Liver (tissue), 9 donors: ENCODE data around the gene KIF21B. TPM values are rescaled to one million over a fixed set of nuclear protein-coding genes. Genes with fewer than 3 reads are reported as not detected.

ENCODE experiments used
- DNase-seq: peaks from one replicate; pipeline ENCODE4 v3.0.0-alpha.2; 2017; ENCODE audit warnings: low spot score
- H3K27ac ChIP-seq, 2 donors: one replicate each; pipeline ENCODE4 v1.7.0; 2013; ENCODE audit warnings: inconsistent platforms in 2 of 2, low read length in 2 of 2, control low read depth in 1 of 2, low read depth in 1 of 2, mild to moderate bottlenecking in 1 of 2
- H3K27me3 ChIP-seq, 4 donors: one replicate each; pipeline versions ENCODE4 v1.6.1 to v1.7.0; 2013; ENCODE audit warnings: low read length in 3 of 4, inconsistent platforms in 1 of 4, mild to moderate bottlenecking in 1 of 4, moderate library complexity in 1 of 4; ENCODE audit not compliant: control insufficient read depth in 4 of 4, insufficient read depth in 4 of 4
- H3K36me3 ChIP-seq, 4 donors: one replicate each; pipeline versions ENCODE4 v1.6.1 to v1.7.0; 2013; ENCODE audit warnings: low read length in 3 of 4, mild to moderate bottlenecking in 3 of 4, low read depth in 1 of 4, moderate library complexity in 1 of 4; ENCODE audit not compliant: control insufficient read depth in 4 of 4, insufficient read depth in 3 of 4
- H3K4me1 ChIP-seq, 4 donors: one replicate each; pipeline versions ENCODE4 v1.6.1 to v1.7.0; 2013; ENCODE audit warnings: low read length in 3 of 4, mild to moderate bottlenecking in 3 of 4, moderate library complexity in 1 of 4; ENCODE audit not compliant: control insufficient read depth in 4 of 4, insufficient read depth in 4 of 4
- H3K4me3 ChIP-seq, 3 donors: one replicate each; pipeline versions ENCODE4 v1.6.1 to v1.7.0; 2013; ENCODE audit warnings: low read length in 3 of 3, control low read depth in 1 of 3, low read depth in 1 of 3, mild to moderate bottlenecking in 1 of 3
- H3K9ac ChIP-seq, 2 donors: one replicate each; pipeline ENCODE4 v1.7.0; 2013; ENCODE audit warnings: low read length in 2 of 2, mild to moderate bottlenecking in 2 of 2, moderate library complexity in 2 of 2, control low read depth in 1 of 2, low read depth in 1 of 2
- H3K9me3 ChIP-seq, 4 donors: one replicate each; pipeline versions ENCODE4 v1.6.1 to v1.7.0; 2013; ENCODE audit warnings: low read length in 3 of 4; ENCODE audit not compliant: control insufficient read depth in 4 of 4
- EGR1 ChIP-seq, 2 donors: IDR thresholded peaks; 2 replicates each; pipeline ENCODE4 v1.6.1; 2016 to 2018; ENCODE audit warnings: antibody characterized with exemption in 2 of 2, low read depth in 2 of 2
- FOXA1 ChIP-seq: IDR thresholded peaks from 2 replicates; pipeline ENCODE4 v1.6.1; 2016; ENCODE audit warnings: antibody characterized with exemption
- FOXA2 ChIP-seq: IDR thresholded peaks from 2 replicates; pipeline ENCODE4 v1.6.1; 2016; ENCODE audit warnings: antibody characterized with exemption
- GABPA ChIP-seq, 2 donors: IDR thresholded peaks in 1 of 2; conservative IDR thresholded peaks in 1 of 2; 2 replicates each; pipeline ENCODE4 v1.6.1; 2016; ENCODE audit warnings: antibody characterized with exemption in 2 of 2, mild to moderate bottlenecking in 1 of 2, moderate library complexity in 1 of 2
- HNF4A ChIP-seq, 2 donors: conservative IDR thresholded peaks; 2 replicates each; pipeline ENCODE4 v1.6.1; 2016; ENCODE audit warnings: antibody characterized with exemption in 2 of 2, mild to moderate bottlenecking in 2 of 2
- JUND ChIP-seq, 2 donors: IDR thresholded peaks; 2 replicates each; pipeline ENCODE4 v1.6.1; 2016; ENCODE audit warnings: antibody characterized with exemption in 2 of 2
- REST ChIP-seq: IDR thresholded peaks from 2 replicates; pipeline ENCODE4 v1.6.1; 2016; ENCODE audit warnings: antibody characterized with exemption, mild to moderate bottlenecking
- RXRA ChIP-seq, 2 donors: IDR thresholded peaks; 2 replicates each; pipeline ENCODE4 v1.6.1; 2017 to 2018; ENCODE audit warnings: antibody characterized with exemption in 2 of 2, mild to moderate bottlenecking in 1 of 2
- TAF1 ChIP-seq: conservative IDR thresholded peaks from 2 replicates; pipeline ENCODE4 v1.6.1; 2016; ENCODE audit warnings: antibody characterized with exemption, mild to moderate bottlenecking
- YY1 ChIP-seq: IDR thresholded peaks from 2 replicates; pipeline ENCODE4 v1.6.1; 2016; ENCODE audit warnings: antibody characterized with exemption, mild to moderate bottlenecking
- WGBS: extraction: QIAGEN DNeasy Blood & Tissue Kit; methylation state at CpG from one replicate; pipeline ENCODE4 v1.1.7; 2013; 5-methylcytosine and 5-hydroxymethylcytosine counted together
- polyA plus RNA-seq, 2 donors: library from polyadenylated mRNA; stranded (reverse) in 1 of 2; unstranded in 1 of 2; fragments of 200-250 nt in 1 of 2; fragments of >200 nt in 1 of 2; fragmentation: Nextera tagmentation in 1 of 2; extraction: Ambion mirVana in 1 of 2; gene quantifications; one replicate each; pipeline versions ENCODE4 v1.2.1 to v1.2.3, GENCODE V29; 2013 to 2015
- total RNA-seq, 2 donors: library from RNA; depleted of rRNA; stranded (reverse); fragments of >200 nt; gene quantifications; one replicate each; pipeline ENCODE4 v1.2.3, GENCODE V29; 2014
- TF ChIP-seq, protein P1 (sequence below): IDR thresholded peaks from 2 replicates; pipeline ENCODE4 v1.6.1; 2016; ENCODE audit warnings: antibody characterized with exemption
- TF ChIP-seq, protein P2 (sequence below): fragments of 150-350 bp; IDR thresholded peaks from 2 replicates; pipeline ENCODE4 v1.5.1; 2017; ENCODE audit warnings: improper control_type of control experiment, low read depth, low read length; ENCODE audit not compliant: missing input control
- donor health status: healthy.
- donor health status: healthy.
- donor health status: healthy.
- donor health status: healthy.
- donor health status: healthy.

Gene KIF21B
- total and polyA plus RNA-seq, 4 donors = 0.42 to 1.9 (median 1.0) TPM

DNA sequence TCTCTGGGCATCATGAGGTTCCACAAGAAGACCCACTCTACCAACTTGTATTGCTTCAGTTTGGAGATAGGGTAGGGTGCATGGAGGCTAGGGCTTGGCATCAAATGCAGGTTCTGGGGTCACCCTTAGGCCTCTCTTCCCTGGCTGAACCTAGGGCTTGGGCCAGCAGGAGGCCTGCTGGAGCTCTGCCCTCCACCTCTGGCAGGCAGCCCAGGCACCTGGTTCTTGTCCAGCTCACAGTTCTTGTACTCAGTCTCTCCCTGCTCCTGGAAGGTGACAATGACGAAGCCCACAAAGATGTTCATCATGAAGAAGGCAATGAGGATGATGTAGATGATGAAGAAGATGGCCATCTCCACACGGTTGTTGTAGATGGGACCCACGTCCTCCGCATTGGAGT is 37.5 kb upstream of the KIF21B start (continued):
- no peak for TF ChIP-seq REST

- Histone ChIP-seq H3K36me3 (no peaks in the 10 kb centered on the region), H3K4me1 (peaks cover 1 to 8% (median 4%) of the 10 kb centered on the region in 4 donors), H3K27ac (no peak overlapping the region), H3K27me3 (no peaks in the 10 kb centered on the region), H3K4me3 (no peak overlapping the region), H3K9me3 (no peaks in the 10 kb centered on the region), H3K9ac (no peak overlapping the region)
- 91% methylated on average over 4 of the region's 4 CpGs for whole genome bisulfite sequencing
- TF ChIP-seq, protein P1, sequence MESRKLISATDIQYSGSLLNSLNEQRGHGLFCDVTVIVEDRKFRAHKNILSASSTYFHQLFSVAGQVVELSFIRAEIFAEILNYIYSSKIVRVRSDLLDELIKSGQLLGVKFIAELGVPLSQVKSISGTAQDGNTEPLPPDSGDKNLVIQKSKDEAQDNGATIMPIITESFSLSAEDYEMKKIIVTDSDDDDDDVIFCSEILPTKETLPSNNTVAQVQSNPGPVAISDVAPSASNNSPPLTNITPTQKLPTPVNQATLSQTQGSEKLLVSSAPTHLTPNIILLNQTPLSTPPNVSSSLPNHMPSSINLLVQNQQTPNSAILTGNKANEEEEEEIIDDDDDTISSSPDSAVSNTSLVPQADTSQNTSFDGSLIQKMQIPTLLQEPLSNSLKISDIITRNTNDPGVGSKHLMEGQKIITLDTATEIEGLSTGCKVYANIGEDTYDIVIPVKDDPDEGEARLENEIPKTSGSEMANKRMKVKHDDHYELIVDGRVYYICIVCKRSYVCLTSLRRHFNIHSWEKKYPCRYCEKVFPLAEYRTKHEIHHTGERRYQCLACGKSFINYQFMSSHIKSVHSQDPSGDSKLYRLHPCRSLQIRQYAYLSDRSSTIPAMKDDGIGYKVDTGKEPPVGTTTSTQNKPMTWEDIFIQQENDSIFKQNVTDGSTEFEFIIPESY = no peak
- no peak for TF ChIP-seq TAF1
- no peak for TF ChIP-seq JUND (IDR thresholded peaks at IDR 0.05)
- no peak for DNase-seq
These were observed 37.1 kb upstream of the KIF21B start for GRCh38 chr1:201060586-201060985.

DNA sequence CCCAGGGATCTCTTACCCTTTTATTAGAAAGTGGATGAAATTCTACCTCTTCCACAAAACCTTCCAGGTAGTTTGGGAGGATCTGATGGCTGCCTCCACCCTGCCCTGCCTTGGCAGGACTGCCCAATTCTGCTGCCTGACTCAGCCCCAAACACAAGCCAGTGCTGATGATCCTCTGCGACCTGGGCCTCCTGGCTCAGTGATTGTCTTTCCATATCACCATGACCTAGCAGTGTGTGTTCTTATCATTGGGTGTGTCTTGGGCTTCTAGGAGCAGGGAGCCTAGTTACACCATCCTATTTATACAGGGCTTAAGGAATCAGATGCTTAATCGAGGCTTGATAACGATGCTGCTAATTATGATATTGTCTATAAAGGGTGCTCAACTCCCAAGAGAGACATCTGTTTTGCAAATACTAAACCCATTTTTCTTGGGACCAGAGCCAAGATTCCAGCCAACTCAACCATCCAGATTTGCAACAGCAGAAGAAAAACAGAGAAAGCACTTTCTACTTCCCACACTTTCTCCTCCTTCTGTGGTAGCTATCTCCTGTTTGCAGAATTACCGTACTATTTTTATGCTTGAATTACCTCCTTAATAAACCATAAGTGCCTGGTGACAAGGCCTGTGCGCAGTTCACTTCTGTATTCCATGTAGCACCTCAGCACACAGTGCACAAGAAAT is 36.5 kb upstream of the KIF21B start:
- no peaks in the 10 kb centered on the region for H3K9me3 ChIP-seq
- no peak for TF ChIP-seq GABPA (IDR thresholded peaks at IDR 0.05 in 1 of 2, conservative IDR thresholded peaks at IDR 0.05 in 1 of 2)
- no peak for TF ChIP-seq HNF4A (conservative IDR thresholded peaks at IDR 0.05)
- TF ChIP-seq EGR1 (IDR thresholded peaks at IDR 0.05; ENCODE audit: low read depth in 2 of 2) = no peak
- no peak for TF ChIP-seq FOXA1
- TF ChIP-seq RXRA (IDR thresholded peaks at IDR 0.05) = no peak
- TF ChIP-seq YY1 = no peak
- TF ChIP-seq, protein P2, sequence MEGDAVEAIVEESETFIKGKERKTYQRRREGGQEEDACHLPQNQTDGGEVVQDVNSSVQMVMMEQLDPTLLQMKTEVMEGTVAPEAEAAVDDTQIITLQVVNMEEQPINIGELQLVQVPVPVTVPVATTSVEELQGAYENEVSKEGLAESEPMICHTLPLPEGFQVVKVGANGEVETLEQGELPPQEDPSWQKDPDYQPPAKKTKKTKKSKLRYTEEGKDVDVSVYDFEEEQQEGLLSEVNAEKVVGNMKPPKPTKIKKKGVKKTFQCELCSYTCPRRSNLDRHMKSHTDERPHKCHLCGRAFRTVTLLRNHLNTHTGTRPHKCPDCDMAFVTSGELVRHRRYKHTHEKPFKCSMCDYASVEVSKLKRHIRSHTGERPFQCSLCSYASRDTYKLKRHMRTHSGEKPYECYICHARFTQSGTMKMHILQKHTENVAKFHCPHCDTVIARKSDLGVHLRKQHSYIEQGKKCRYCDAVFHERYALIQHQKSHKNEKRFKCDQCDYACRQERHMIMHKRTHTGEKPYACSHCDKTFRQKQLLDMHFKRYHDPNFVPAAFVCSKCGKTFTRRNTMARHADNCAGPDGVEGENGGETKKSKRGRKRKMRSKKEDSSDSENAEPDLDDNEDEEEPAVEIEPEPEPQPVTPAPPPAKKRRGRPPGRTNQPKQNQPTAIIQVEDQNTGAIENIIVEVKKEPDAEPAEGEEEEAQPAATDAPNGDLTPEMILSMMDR = no peak
- no peak for TF ChIP-seq REST
- TF ChIP-seq FOXA2 = no peak
- no peak overlapping the region for H3K27ac ChIP-seq
- H3K4me3 ChIP-seq = no peak overlapping the region
- DNase-seq = no peak
- H3K27me3 ChIP-seq = no peaks in the 10 kb centered on the region
- 86% methylated on average over 5 of the region's 5 CpGs for WGBS
- no peak overlapping the region for H3K9ac ChIP-seq
- H3K36me3 ChIP-seq = no peaks in the 10 kb centered on the region
- H3K4me1 ChIP-seq = peaks cover 3 to 8% (median 7%) of the 10 kb centered on the region in 4 donors
